Cardiac muscle cell (in vitro differentiated cells and primary cell): Measurements from ENCODE around the gene ABAT. TPM values are rescaled to one million over a fixed set of nuclear protein-coding genes. Genes with fewer than 3 reads are reported as not detected.
A peak's percentile ranks its signal among the peaks of the same experiment; 100 is the strongest.

Experiments used
- DNase-seq, 2 donors: peaks; one replicate each; pipeline versions ENCODE4 v3.0.0 to v3.0.0-alpha.2; 2010 to 2017; ENCODE audit warnings: low read depth in 1 of 2, low spot score in 1 of 2
- H3K27ac ChIP-seq: fragments of 200-600 bp; sonication (generic); 2 replicates; pipeline ENCODE4 v1.5.1; 2016
- H3K27me3 ChIP-seq: fragments of 200-600 bp; sonication (generic); 2 replicates; pipeline ENCODE4 v1.6.0; 2016; ENCODE audit warnings: control low read depth
- H3K36me3 ChIP-seq: fragments of 200-600 bp; sonication (generic); 2 replicates; pipeline ENCODE4 v1.5.1; 2016; ENCODE audit warnings: control low read depth
- H3K4me1 ChIP-seq: fragments of 200-600 bp; sonication (generic); 2 replicates; pipeline ENCODE4 v1.8.1; 2017; ENCODE audit warnings: low read depth, mild to moderate bottlenecking, mixed run types
- H3K4me3 ChIP-seq: fragments of 200-600 bp; sonication (generic); 2 replicates; pipeline ENCODE4 v1.5.1; 2016; ENCODE audit warnings: mild to moderate bottlenecking
- H3K9me3 ChIP-seq: fragments of 200-600 bp; sonication (generic); 2 replicates; pipeline ENCODE4 v1.5.1; 2017; ENCODE audit warnings: low read depth, mild to moderate bottlenecking, control low read depth
- polyA plus RNA-seq: library from polyadenylated mRNA; unstranded; fragments of >200 nt; fragmentation: Nextera tagmentation; extraction: Ambion mirVana; gene quantifications from 2 replicates; pipeline ENCODE4 v1.2.1, GENCODE V29; 2016
- total RNA-seq: library from RNA; depleted of rRNA; stranded (reverse); fragments of >200 nt; gene quantifications from 2 replicates; pipeline ENCODE4 v1.2.3, GENCODE V29; 2016
- TF ChIP-seq, protein P1 (sequence below): IDR thresholded peaks from 2 replicates; pipeline ENCODE4 v1.5.1; 2012; ENCODE audit warnings: low read depth, mild to moderate bottlenecking, low read length

Gene ABAT
- total and polyA plus RNA-seq, 2 experiments from 2014 or later, result 54.4 to 71.4 TPM

DNA sequence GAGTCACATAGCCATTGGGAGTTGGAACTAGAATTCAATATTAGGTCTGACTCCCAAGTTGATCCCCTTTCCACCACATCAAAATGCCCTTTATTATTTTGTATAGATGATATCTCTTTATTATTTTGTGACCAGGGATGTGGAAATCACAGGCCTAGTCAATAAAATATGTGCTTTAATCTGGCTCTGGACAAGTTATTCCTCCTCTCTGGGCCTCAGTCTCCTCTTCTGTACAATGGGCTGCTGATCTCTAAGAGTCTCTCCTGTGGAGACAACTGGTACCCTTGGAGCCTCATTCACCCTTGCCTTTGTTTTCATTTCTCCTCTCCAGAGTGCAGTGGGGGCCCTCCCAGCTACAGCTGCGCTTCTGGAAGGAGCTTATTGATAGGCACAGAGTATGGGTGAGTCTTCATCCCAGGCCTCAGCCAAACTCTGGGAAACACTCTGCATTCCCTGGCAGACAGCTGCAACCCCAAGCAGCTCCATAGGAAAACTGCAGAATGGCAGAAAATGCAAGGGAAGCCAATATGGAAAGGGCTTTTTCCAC, 4.3 kb upstream of the ABAT start:
- TF ChIP-seq, protein P1, sequence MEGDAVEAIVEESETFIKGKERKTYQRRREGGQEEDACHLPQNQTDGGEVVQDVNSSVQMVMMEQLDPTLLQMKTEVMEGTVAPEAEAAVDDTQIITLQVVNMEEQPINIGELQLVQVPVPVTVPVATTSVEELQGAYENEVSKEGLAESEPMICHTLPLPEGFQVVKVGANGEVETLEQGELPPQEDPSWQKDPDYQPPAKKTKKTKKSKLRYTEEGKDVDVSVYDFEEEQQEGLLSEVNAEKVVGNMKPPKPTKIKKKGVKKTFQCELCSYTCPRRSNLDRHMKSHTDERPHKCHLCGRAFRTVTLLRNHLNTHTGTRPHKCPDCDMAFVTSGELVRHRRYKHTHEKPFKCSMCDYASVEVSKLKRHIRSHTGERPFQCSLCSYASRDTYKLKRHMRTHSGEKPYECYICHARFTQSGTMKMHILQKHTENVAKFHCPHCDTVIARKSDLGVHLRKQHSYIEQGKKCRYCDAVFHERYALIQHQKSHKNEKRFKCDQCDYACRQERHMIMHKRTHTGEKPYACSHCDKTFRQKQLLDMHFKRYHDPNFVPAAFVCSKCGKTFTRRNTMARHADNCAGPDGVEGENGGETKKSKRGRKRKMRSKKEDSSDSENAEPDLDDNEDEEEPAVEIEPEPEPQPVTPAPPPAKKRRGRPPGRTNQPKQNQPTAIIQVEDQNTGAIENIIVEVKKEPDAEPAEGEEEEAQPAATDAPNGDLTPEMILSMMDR, result no peak
- Histone ChIP-seq H3K9me3 (no peaks in the 10 kb centered on the region), H3K36me3 (no peaks in the 10 kb centered on the region), H3K27me3 (peaks cover 9% of the 10 kb centered on the region), H3K27ac (no peak overlapping the region), H3K4me1 (peaks cover 6% of the 10 kb centered on the region), H3K4me3 (no peak overlapping the region)
- no peak for DNase-seq

DNA sequence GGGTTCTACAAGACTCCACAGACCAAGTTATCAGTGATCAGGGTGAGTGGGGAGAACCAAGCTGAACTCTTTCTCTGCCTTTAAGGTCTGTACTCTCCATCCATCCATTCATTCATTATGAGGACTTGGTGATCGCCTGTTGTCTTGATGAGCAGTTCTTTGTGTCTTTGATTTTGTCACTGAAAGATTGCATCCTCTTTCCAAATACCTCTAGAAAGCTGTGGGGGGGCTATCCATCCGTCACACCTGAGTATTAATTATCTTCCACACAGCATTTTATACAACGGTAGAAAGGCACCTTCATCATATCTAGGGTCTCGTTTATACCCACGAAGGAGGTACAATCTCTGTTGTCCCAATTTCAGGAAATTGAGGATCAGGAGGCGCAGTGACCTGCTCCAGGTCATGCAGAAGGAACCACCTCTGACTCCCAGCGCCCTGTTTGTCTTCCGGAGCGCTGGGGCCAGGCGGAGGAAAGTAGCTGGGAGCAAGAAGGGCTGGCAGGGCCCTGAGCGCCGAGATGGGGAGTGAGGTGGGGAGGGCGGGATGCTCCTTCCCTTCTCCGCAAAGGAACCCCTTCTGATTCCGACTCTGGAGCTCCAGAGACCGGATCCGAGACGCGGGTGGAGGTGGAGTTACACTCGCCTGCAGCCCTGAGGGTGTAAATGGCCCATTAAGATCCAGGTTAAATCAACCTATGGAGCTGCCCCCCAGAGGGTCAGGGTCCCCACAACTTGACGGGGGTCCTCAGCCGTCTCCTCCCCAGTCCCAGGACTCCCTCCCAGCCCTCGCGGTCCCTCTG, 605 bp upstream of the ABAT start:
- Histone ChIP-seq H3K27me3 (peaks cover 15% of the 10 kb centered on the region), H3K27ac (no peak overlapping the region), H3K4me3 (peak overlapping the region; percentile 60), H3K4me1 (peaks cover 6% of the 10 kb centered on the region), H3K9me3 (no peaks in the 10 kb centered on the region), H3K36me3 (no peaks in the 10 kb centered on the region)
- no peak for DNase-seq
- TF ChIP-seq, protein P1, result no peak

DNA sequence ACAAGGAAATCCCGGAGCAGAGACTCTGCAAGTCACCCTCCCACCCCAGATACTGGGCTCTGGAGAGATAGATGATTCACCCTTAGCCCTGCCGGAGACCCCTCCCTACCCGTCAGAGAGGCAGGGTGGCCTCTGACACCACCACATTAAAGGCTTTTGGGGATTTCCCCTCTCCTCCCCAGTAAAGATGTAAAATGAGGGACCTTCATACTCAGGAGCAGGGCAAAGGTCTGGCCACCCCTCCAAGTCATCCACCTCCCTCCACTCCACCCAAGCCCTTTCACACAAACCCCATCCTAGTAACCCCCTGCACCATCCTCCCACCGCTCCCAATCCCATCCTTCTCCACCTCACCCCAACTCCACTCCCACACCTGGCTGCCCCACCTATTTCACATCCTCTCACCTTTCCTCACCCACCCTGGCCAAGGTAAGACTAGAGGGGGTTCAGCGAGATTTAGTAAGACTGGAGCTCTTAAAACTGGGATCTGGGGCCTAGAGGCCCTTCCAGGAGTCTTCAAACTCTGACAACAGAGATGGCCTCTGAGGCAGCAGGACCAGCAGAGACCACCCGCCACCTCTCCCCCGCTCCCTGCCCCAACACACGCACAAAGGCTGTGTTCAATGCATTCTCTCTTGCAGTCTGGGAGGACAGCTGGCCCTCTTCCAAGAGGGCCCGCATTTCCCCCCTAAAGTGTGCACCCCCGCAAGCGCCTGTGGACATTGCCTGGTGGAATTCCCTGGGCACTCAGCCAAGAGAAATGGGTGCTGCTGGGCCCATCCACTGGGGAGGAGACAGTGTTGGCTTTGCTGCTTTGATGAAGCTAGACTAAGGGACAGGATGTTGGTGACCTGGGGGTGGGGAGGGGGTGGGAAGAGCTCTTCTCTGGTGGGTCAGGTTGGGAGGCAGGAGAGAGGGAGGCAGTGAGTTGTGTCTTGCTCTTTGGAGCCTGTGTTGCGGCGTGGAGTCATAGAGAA, 1.1 kb downstream of the ABAT start:
- DNase-seq, result peak in 1 of 2 donors; percentile 18
- Histone ChIP-seq H3K4me3 (peak overlapping the region; percentile 60), H3K4me1 (peaks cover 4% of the 10 kb centered on the region), H3K27ac (no peak overlapping the region), H3K36me3 (no peaks in the 10 kb centered on the region), H3K27me3 (peaks cover 15% of the 10 kb centered on the region), H3K9me3 (no peaks in the 10 kb centered on the region)
- TF ChIP-seq, protein P1, result no peak

DNA sequence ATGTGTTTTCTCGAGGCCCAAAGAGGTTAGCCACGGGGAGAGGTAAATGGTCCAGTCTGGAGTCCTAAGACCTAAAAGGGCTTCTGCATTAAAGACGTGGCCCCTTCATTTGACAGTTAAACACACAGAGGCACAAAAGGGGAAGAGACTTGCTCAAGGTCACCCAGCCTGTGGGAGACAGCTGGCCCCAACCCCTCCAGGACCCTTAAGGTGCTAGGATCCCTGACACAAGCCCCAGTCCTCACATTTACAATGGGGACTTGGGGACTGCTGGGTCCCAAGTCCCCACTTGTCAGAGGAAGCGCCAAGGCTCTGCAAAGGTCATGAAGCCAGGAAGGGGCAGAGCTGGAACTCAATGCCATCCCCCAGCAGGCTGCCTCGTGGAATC, 1.7 kb downstream of the ABAT start:
- Histone ChIP-seq H3K4me1 (no peaks in the 10 kb centered on the region), H3K4me3 (no peak overlapping the region), H3K27ac (no peak overlapping the region), H3K27me3 (peaks cover 15% of the 10 kb centered on the region), H3K9me3 (no peaks in the 10 kb centered on the region), H3K36me3 (no peaks in the 10 kb centered on the region)
- no peak for DNase-seq
- TF ChIP-seq, protein P1, result no peak

DNA sequence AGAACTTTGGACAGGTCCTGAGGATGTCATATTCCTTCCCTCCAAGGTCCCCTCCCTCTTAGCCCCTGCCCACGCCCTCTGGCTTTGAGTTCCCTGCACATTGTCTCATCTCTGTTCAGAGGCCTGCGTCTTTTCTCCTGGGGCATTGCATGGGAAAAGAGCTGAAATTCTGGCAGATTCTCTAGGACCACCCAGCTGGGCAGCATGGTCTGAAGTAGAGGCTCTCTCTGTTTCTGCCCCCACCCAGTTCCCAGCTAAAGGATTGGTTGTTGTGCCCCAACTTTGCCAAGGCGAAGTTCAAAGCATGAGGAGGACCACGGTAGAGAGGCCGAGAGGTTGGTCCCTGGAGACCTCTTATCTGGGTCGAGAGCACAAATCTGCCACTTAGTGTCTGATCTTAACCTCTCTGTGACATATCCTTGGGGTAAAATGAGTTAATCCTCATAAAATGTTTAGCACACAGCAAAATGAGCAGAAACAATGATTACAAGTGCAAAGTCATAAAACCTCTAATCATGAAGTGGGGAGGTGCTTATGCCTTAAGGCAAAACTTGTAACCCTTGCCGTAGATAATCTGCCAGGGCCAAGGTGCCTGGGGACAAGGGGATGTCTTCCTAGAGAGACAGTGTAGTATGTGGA, 2.4 kb downstream of the ABAT start:
- TF ChIP-seq, protein P1, result no peak
- Histone ChIP-seq H3K9me3 (no peaks in the 10 kb centered on the region), H3K27me3 (peaks cover 15% of the 10 kb centered on the region), H3K27ac (no peak overlapping the region), H3K4me3 (no peak overlapping the region), H3K4me1 (no peaks in the 10 kb centered on the region), H3K36me3 (no peaks in the 10 kb centered on the region)
- no peak for DNase-seq
